ENCODE results near the gene PDE4D. TPM values are rescaled to one million over a fixed set of nuclear protein-coding genes. Genes with fewer than 3 reads are reported as not detected.
"Not testable (repeated sequence)": the region's sequence is repeated elsewhere in the genome, so short reads cannot be mapped to it uniquely, and the experiment has no call there.

Gene PDE4D
- total RNA-seq, 1 experiment from 2014 or later = 6.3 TPM

DNA sequence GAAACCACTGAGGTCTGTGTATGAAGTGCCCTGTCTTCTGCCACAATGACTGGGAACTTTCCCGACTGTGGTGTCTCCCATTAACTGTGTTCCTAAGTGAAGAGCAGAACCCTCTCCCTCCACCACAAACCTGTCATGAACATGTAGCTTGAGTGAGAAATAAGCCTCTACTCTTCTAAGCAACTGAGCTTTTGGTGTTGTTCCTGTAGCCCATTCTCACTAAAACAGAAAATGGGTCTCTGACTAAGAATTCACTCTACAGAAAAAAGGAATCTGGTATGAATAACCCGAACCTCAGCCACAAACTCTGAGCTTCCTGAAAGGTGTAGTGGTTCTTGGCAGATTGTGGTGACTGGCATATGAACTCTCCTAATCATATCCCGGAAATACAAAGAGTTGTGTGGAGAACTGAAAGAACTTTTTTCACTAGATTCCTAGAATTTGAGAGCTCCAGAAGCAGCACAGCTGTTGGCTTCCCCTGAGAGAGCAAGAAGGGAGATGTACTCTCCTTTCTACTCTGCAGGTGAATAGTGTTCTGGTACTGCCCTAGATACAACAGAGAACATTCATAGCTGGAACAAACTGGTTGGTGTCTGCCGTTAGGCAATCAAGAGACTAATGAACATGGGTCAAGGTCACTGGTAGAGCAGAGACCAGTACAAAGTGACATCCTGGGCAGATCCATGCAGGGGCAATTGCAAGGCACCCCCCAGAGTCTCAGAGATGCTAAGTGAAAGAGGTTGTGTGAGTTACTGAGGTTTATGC lies 283.8 kb downstream of the PDE4D start:
- Histone ChIP-seq H3K4me3 (no peak overlapping the region), H3K9me3 (replicated peaks) (no peaks in the 10 kb centered on the region), H3K4me1 (replicated peaks) (no peaks in the 10 kb centered on the region), H3K36me3 (no peaks in the 10 kb centered on the region), H3K27ac (no peak overlapping the region), H3K27me3 (replicated peaks) (no peaks in the 10 kb centered on the region)
- no peak for DNase-seq (ENCODE audit: low read depth in 1 of 2, low spot score in 2 of 2)

DNA sequence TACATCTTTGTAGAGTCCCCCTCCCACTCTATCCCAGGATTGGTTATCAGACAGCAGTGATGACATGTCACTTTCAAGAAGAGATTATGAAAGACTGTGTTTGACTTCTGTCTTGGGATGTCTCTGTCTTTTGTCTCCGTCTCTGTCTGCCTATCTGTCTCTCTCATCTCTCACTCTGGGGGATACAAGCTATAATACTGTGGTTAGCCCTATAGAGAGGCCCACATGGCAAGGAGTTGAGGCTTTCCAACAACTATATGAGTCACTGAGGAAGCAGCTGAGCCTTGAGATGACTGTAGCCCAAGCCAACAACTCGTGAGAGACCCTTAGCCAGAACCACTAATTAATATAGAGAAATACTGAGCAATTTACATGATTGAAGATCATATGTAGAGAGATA lies 284.8 kb downstream of the PDE4D start:
- Histone ChIP-seq H3K27ac (no peak overlapping the region), H3K36me3 (no peaks in the 10 kb centered on the region), H3K9me3 (replicated peaks) (no peaks in the 10 kb centered on the region), H3K4me3 (no peak overlapping the region), H3K4me1 (replicated peaks) (no peaks in the 10 kb centered on the region), H3K27me3 (replicated peaks) (no peaks in the 10 kb centered on the region)
- DNase-seq (ENCODE audit: low read depth in 1 of 2, low spot score in 2 of 2) = no peak

DNA sequence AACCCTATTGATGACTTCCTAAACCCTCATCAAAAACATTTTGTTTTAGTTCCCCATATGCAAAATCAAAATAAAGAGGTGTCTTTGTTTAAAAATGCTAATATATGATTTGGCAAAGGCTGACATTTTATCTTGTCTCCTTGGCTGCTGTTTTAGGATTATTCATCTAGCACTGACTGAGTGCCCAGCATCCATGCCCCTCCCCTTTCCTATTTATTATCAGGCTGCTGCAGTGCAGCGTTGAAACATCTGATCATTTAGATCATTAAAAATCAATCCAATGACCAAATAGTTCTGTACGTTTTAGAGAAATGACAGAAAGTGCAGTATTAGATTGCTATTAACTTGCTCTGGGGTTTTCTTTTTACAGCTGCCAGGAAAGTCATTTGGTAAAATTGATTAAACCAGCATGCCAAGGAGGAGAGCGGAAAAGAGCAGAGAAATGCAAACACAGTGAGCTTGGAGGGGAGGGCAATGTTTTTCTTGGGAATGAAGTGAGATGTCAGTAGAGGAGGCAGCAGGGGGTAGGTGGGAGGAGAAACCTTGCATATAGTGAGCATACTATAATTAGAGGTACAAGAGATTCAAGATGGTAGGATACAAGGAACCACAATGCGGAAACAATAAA lies 286.3 kb downstream of the PDE4D start:
- Histone ChIP-seq H3K9me3 (replicated peaks) (no peaks in the 10 kb centered on the region), H3K36me3 (no peaks in the 10 kb centered on the region), H3K27ac (no peak overlapping the region), H3K27me3 (replicated peaks) (no peaks in the 10 kb centered on the region), H3K4me1 (replicated peaks) (no peaks in the 10 kb centered on the region), H3K4me3 (no peak overlapping the region)
- DNase-seq (ENCODE audit: low read depth in 1 of 2, low spot score in 2 of 2) = no peak

DNA sequence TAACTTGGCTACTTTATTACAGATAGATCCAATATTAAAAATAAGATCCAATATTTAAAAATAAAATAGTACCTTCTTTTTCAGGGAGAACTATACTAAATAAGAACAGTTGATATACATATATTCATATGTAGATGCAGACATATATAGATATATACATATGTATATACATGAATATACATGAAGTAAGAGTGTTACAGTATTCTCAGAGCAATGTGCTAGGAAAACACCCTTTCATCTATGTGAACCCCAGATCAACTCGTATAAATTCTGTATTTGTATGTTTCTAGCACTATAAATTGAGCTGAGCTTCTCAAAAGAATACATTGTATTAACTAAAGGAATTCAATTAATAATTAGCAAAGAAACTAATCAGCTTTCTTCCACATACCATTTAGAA lies 287.6 kb downstream of the PDE4D start:
- Histone ChIP-seq H3K27me3 (replicated peaks) (no peaks in the 10 kb centered on the region), H3K9me3 (replicated peaks) (no peaks in the 10 kb centered on the region), H3K4me1 (replicated peaks) (no peaks in the 10 kb centered on the region), H3K36me3 (no peaks in the 10 kb centered on the region), H3K4me3 (no peak overlapping the region), H3K27ac (no peak overlapping the region)
- DNase-seq (ENCODE audit: low read depth in 1 of 2, low spot score in 2 of 2) = no peak

DNA sequence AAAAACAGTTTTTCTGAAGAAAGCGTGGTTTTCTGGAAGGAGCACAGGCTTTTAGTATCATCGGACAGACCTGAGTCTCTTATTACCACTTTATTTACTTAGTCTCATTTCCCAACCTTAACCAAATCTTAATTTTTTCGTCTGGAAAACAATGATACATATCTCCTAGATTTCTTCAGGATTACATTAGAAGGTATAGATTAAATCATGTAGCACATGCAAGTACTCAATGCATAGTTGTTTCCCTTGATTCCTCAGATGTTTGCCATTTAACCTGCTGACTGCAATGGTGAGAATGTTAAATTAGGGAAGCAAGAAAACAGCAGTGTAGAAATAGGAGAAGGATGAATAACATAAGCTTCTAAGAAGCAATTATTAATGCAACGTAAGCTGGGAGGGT lies 289.4 kb downstream of the PDE4D start:
- DNase-seq (ENCODE audit: low read depth in 1 of 2, low spot score in 2 of 2) = no peak
- Histone ChIP-seq H3K9me3 (replicated peaks) (no peaks in the 10 kb centered on the region), H3K27ac (no peak overlapping the region), H3K4me3 (no peak overlapping the region), H3K36me3 (no peaks in the 10 kb centered on the region), H3K27me3 (replicated peaks) (no peaks in the 10 kb centered on the region), H3K4me1 (replicated peaks) (no peaks in the 10 kb centered on the region)

DNA sequence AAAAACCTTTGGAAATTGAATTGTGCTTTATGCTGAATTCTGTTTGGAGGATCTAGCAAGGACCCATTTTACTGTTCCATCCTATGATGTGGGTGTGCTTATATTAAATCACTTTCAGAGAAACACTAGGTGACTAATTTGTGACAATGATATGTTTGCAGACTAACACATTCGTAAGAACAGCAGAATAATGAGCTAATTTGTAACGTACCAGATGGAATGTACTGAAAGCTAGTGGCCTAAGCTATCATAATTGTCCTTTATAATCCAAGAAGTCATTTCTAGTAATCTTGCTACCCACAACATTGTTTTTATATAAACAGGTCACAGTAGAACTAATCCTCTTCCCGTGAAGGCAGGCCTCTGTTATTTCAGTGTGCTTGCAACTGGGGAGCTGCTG lies 292.5 kb downstream of the PDE4D start:
- no peak overlapping the region for H3K4me3 ChIP-seq
- H3K27me3 ChIP-seq (replicated peaks) = no peaks in the 10 kb centered on the region
- H3K27ac ChIP-seq = no peak overlapping the region
- H3K36me3 ChIP-seq = no peaks in the 10 kb centered on the region
- no peak for DNase-seq (ENCODE audit: low read depth in 1 of 2, low spot score in 2 of 2)
- H3K9me3 ChIP-seq (replicated peaks) = no peaks in the 10 kb centered on the region
- H3K4me1 ChIP-seq (replicated peaks) = peaks cover 7% of the 10 kb centered on the region

DNA sequence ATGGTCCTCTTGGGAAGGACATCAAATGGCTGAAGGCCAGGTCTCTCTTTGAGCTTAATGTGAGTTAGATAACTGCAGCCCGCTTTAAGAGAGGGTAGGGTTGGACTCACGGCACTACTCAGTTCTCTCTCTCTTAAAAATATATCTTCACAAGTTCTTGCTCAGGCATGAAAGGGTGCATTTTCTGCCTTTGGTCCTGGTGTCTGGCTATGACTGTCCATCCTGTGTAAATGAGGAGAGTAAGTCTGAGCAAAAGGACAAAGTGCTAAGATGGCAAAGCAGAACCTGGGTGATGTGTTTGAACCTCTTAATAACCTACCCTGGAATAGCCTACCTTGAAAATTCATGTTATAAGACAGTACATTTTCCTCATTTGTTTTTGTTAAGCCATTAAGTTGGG lies 293.4 kb downstream of the PDE4D start:
- Histone ChIP-seq H3K27ac (no peak overlapping the region), H3K4me1 (replicated peaks) (peaks cover 7% of the 10 kb centered on the region), H3K4me3 (no peak overlapping the region), H3K36me3 (no peaks in the 10 kb centered on the region), H3K27me3 (replicated peaks) (no peaks in the 10 kb centered on the region), H3K9me3 (replicated peaks) (no peaks in the 10 kb centered on the region)
- DNase-seq (ENCODE audit: low read depth in 1 of 2, low spot score in 2 of 2) = no peak

DNA sequence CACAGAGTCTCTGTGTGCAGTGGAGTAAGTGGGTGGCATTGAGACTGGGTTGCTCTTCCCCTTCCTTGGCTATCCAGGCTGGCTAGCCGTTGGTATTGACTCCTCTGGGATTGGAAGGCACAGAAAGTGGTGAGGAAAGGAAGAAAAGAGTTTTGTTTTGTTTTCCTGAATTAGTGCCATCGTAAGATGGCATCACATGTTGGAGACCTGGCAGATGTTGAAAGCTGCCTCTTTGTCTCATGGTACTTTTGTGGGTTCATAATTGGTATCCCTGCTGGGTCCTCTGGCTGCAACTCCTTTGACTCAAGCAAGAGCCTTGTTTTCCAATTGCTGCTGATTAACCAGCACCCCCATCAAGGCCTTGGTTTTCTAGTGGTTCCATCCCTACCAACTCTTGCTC lies 293.8 kb downstream of the PDE4D start:
- no peaks in the 10 kb centered on the region for H3K36me3 ChIP-seq
- no peak overlapping the region for H3K4me3 ChIP-seq

DNA sequence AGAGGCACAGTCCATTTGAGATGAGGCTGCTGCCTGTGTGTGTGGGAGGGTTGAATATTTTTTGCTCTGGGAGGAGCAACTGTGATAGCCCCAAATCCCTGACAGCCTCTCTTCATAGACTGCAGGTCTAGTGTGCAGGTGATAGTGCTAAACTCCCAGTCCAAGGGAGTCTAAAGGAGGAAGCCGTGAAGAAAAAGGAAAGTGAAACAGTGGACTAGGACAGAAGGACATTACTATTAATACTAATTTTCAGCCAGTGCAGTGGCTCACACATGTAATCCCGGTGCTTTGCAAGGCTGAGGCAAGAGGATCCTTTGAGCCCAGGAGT lies 295.0 kb downstream of the PDE4D start:
- Histone ChIP-seq H3K27ac (no peak overlapping the region), H3K27me3 (replicated peaks) (no peaks in the 10 kb centered on the region), H3K4me3 (no peak overlapping the region), H3K36me3 (no peaks in the 10 kb centered on the region), H3K9me3 (replicated peaks) (no peaks in the 10 kb centered on the region), H3K4me1 (replicated peaks) (peaks cover 7% of the 10 kb centered on the region)
- DNase-seq (ENCODE audit: low read depth in 1 of 2, low spot score in 2 of 2) = no peak

More for the DNA sequence above, 293.8 kb downstream of the PDE4D start:
- H3K9me3 ChIP-seq (replicated peaks) = no peaks in the 10 kb centered on the region
- no peak overlapping the region for H3K27ac ChIP-seq
- no peak for DNase-seq (ENCODE audit: low read depth in 1 of 2, low spot score in 2 of 2)
- H3K4me1 ChIP-seq (replicated peaks) = peaks cover 7% of the 10 kb centered on the region
- H3K27me3 ChIP-seq (replicated peaks) = no peaks in the 10 kb centered on the region

DNA sequence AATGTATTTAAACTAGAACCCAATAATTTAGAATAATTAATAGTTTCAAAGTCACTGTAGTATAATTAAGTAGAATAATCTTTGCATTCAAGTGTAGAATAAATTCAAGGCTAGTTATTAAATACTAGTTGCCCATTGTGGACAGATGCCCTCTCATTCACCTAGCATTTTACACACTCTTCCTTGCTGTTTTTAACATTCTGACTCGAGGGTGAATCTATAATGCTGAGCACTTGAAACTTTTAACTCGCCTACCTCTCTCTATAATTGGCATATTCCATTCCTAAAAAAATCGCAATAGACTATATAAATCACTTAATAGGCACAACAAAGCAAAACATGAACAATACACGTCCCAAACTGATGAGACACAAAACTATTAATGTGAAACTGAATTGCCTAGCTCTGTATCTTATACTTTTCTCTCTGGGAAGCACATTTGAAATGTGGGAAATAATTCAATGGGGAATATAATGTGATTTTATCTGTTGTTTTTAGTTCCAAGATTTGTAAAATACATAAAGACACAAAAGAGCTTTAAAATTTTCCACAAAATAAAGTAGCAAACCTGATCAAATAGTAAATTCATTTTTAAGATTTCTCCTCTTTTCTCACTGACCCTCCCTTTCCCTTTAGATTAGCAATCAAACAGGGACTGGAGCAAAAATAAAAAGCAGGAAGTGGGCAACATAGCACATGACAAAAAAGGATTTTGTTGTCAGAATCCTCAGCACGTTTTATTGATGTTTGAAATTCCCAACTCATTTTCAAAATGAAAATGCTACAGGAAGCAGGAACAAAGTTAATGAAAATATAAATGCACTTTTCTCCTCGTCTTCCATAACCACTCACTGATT lies 295.6 kb downstream of the PDE4D start:
- H3K4me1 ChIP-seq (replicated peaks) = peaks cover 7% of the 10 kb centered on the region
- H3K27ac ChIP-seq = no peak overlapping the region
- no peak for DNase-seq (ENCODE audit: low read depth in 1 of 2, low spot score in 2 of 2)
- no peaks in the 10 kb centered on the region for H3K9me3 ChIP-seq (replicated peaks)
- H3K27me3 ChIP-seq (replicated peaks) = no peaks in the 10 kb centered on the region
- H3K4me3 ChIP-seq = no peak overlapping the region
- no peaks in the 10 kb centered on the region for H3K36me3 ChIP-seq

DNA sequence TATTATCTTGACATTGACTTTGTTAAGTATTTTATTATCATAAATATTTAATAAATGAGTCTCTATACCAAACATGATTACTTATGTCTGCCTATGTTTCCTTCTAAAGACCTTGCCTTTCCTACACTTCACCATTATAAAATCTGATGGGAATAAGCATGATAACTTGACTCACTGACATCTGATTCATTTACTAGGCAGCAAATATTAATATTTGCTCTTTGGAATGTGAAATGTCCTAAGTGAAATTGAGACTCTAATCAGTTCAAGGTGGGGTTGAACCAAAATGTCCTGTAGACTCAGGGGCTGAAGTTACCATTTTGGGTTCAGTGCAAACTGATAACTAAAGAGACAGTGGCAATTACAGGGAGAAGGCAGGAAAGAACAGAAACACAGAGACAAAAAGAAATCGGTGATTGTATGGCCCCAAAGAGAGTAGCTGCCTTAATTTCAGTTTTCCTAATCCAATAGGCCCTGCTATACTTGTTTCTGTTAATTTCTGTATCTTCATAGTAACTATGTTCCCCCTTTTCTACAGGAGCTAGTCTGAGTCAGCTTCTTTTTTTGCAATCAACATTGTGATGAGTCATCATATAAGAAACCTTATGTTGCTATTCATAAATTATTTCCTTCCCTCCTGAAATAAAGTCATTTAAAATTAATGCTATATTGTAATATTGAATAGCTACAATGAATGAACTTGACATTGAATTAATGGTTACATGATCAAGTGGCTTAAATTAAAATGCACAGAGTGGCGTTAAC lies 296.8 kb downstream of the PDE4D start:
- no peak overlapping the region for H3K4me3 ChIP-seq
- H3K27me3 ChIP-seq (replicated peaks) = no peaks in the 10 kb centered on the region
- H3K9me3 ChIP-seq (replicated peaks) = no peaks in the 10 kb centered on the region
- peaks cover 7% of the 10 kb centered on the region for H3K4me1 ChIP-seq (replicated peaks)
- H3K27ac ChIP-seq = no peak overlapping the region
- no peaks in the 10 kb centered on the region for H3K36me3 ChIP-seq
- peak in 1 of 2 experiments; percentile 9 for DNase-seq (ENCODE audit: low read depth in 1 of 2, low spot score in 2 of 2)

DNA sequence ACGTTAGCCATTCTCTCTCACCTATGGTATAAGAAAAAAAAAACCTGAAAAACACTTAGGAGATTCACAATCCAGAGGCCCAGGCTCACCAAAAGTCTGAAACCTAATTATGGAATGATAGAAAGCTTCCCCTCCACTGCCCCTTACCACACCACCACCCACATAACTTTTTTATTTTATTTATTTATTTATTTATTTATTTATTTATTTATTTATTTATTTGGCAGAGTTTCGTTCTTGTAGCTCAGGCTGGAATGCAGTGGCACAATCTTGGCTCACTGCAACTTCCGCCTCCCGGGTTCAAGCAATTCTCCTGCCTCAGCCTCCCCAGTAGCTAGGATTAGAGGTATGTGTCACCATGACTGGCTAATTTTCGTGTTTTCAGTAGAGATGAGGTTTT lies 299.4 kb downstream of the PDE4D start:
- not testable (repeated sequence) for H3K27me3 ChIP-seq (replicated peaks); H3K4me3 ChIP-seq; H3K4me1 ChIP-seq (replicated peaks); H3K9me3 ChIP-seq (replicated peaks); H3K36me3 ChIP-seq; H3K27ac ChIP-seq; DNase-seq (ENCODE audit: low read depth in 1 of 2, low spot score in 2 of 2)

DNA sequence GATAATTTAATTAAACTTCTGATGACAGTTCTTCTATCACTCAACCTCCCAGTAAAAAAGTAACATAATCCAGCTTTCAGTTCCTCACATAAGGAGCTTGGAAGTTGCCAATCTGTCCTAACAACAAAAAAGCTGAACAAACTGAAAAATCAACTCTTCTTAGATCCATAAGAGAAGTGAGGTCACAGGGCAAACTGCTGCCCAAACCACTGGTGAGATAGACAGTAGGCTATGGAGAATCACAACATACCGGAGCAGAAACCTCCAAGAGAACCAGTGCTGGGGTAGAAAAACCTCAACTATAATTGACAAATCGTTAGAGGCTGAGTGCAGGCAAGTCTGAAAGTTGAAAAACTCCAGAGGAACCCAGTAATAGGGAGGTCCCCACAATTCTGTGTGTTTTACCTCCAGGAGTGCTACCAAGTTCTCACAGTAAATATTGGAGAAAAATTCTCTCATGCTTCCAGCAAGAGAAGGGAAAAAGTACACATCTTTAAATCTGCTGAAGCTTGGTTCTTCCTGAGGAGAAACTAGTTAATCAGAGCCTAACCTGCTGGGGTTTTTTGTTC lies 300.0 kb downstream of the PDE4D start:
- Histone ChIP-seq H3K4me3 (no peak overlapping the region), H3K9me3 (replicated peaks) (no peaks in the 10 kb centered on the region), H3K27me3 (replicated peaks) (no peaks in the 10 kb centered on the region), H3K4me1 (replicated peaks) (peaks cover 7% of the 10 kb centered on the region), H3K27ac (no peak overlapping the region), H3K36me3 (no peaks in the 10 kb centered on the region)
- DNase-seq (ENCODE audit: low read depth in 1 of 2, low spot score in 2 of 2) = no peak

Measured in SJSA1 (cell line).